ENCODE data around the gene CD96.
A peak's percentile ranks its signal among the peaks of the same experiment; 100 is the strongest.
"Not testable (repeated sequence)": the region's sequence is repeated elsewhere in the genome, so short reads cannot be mapped to it uniquely, and the experiment has no call there.

The CD96 gene

GRCh38 chr3:111619833-111620232 is 77.8 kb downstream of the CD96 start:
- DNase-seq (ENCODE audit: low read depth, low spot score) = no peak

GRCh38 chr3:111621535-111621934 is 79.5 kb downstream of the CD96 start:
- no peak for DNase-seq (ENCODE audit: low read depth, low spot score)

- no peak for DNase-seq (ENCODE audit: low read depth, low spot score)
These were observed 85.1 kb downstream of the CD96 start for GRCh38 chr3:111627092-111627491.

- DNase-seq (ENCODE audit: low read depth, low spot score) = not testable (repeated sequence)
These were observed 87.0 kb downstream of the CD96 start for GRCh38 chr3:111629018-111629417.

- DNase-seq (ENCODE audit: low read depth, low spot score) = not testable (repeated sequence)
These were observed 88.6 kb downstream of the CD96 start for GRCh38 chr3:111630638-111631037.

GRCh38 chr3:111635403-111635802 is 93.4 kb downstream of the CD96 start:
- DNase-seq (ENCODE audit: low read depth, low spot score) = no peak

- no peak for DNase-seq (ENCODE audit: low read depth, low spot score)
These were observed 94.4 kb downstream of the CD96 start for GRCh38 chr3:111636366-111636885.

- DNase-seq (ENCODE audit: low read depth, low spot score) = no peak
These were observed 97.3 kb downstream of the CD96 start for GRCh38 chr3:111639316-111639715.

- DNase-seq (ENCODE audit: low read depth, low spot score) = no peak
These were observed 107.1 kb downstream of the CD96 start for GRCh38 chr3:111648991-111649579.

- no peak for DNase-seq (ENCODE audit: low read depth, low spot score)
These were observed 108.6 kb downstream of the CD96 start for GRCh38 chr3:111650378-111651275.

- DNase-seq (ENCODE audit: low read depth, low spot score) = no peak
These were observed 110.6 kb downstream of the CD96 start for GRCh38 chr3:111652492-111653180.

GRCh38 chr3:111653766-111654165 is 111.8 kb downstream of the CD96 start:
- no peak for DNase-seq (ENCODE audit: low read depth, low spot score)

GRCh38 chr3:111662012-111662411 is 120.0 kb downstream of the CD96 start:
- DNase-seq (ENCODE audit: low read depth, low spot score) = no peak

- no peak for DNase-seq (ENCODE audit: low read depth, low spot score)
These were observed 120.9 kb downstream of the CD96 start for GRCh38 chr3:111662907-111663306.

- DNase-seq (ENCODE audit: low read depth, low spot score) = no peak
These were observed 124.2 kb downstream of the CD96 start for GRCh38 chr3:111666041-111666735.

GRCh38 chr3:111667170-111667569 is 125.2 kb downstream of the CD96 start:
- no peak for DNase-seq (ENCODE audit: low read depth, low spot score)

- peak; percentile 50 for DNase-seq (ENCODE audit: low read depth, low spot score)
These were observed 125.7 kb downstream of the CD96 start for GRCh38 chr3:111667621-111668239.

- DNase-seq (ENCODE audit: low read depth, low spot score) = no peak
These were observed 126.3 kb downstream of the CD96 start for GRCh38 chr3:111668326-111668725.

GRCh38 chr3:111668888-111669488 is 127.0 kb downstream of the CD96 start:
- DNase-seq (ENCODE audit: low read depth, low spot score) = no peak

- DNase-seq (ENCODE audit: low read depth, low spot score) = no peak
These were observed 128.1 kb downstream of the CD96 start for GRCh38 chr3:111669926-111670630.

Measured in activated CD4-positive, CD25-positive, alpha-beta regulatory T cell treated with anti-CD3 and anti-CD28 coated beads, Interleukin-2, amount 50 U/mL, for 16 hours (primary cell).